ENCODE measurements around the gene FAM78B. TPM values are rescaled to one million over a fixed set of nuclear protein-coding genes. Genes with fewer than 3 reads are reported as not detected.

The FAM78B gene
- 10 to 100 TPM in 1 of 2 donors, 1 to 10 TPM in 1; 6.0 to 11.9 TPM for total RNA-seq
- long read RNA-seq, partial matches to known transcripts: 0 of 1 reads
- long read RNA-seq, other reads (novel, unspliced or antisense): 1 of 1 reads

- peak; percentile 93 to 95 for ATAC-seq
- DNase-seq: peak; percentile 83
- intact Hi-C loops (cut with DNase I): loop anchor here in 1 of 2 donors (10.0 kb wide), 2 partner anchors 142 to 268 kb away; no protein-coding TSS in a partner anchor
These were observed at the start of gene FAM78B for GRCh38 chr1:166166698-166167571. TSS of gene FAM78B (minus strand) at chr1:166167001. CDS start at chr1:166166248, 753 bp downstream.

- ATAC-seq: no peak
- DNase-seq: no peak
- intact Hi-C loops (cut with DNase I): no loop called here
These were observed 35.7 kb upstream of the FAM78B start for GRCh38 chr1:166202546-166202945.

- ATAC-seq (no peak), DNase-seq (no peak)
- intact Hi-C loops (cut with DNase I): no loop called here
These were observed 33.9 kb upstream of the FAM78B start for GRCh38 chr1:166200743-166201142.

GRCh38 chr1:166197597-166197996, 30.8 kb upstream of the FAM78B start:
- intact Hi-C loops (cut with DNase I): no loop called here
- peak; percentile 19 to 96 for ATAC-seq

GRCh38 chr1:166197141-166197540, 30.3 kb upstream of the FAM78B start:
- intact Hi-C loops (cut with DNase I): no loop called here
- ATAC-seq (peak in 1 of 2 donors; percentile 93), DNase-seq (no peak)

More at GRCh38 chr1:166197597-166197996, 30.8 kb upstream of the FAM78B start:
- no peak for DNase-seq

GRCh38 chr1:166193057-166193698, 26.4 kb upstream of the FAM78B start:
- DNase-seq (no peak), ATAC-seq (no peak)
- intact Hi-C loops (cut with DNase I): no loop called here

GRCh38 chr1:166190400-166190799, 23.6 kb upstream of the FAM78B start:
- ATAC-seq: no peak
- DNase-seq: no peak
- intact Hi-C loops (cut with DNase I): no loop called here

- no peak for DNase-seq
- no peak for ATAC-seq
- intact Hi-C loops (cut with DNase I): no loop called here
These were observed 22.3 kb upstream of the FAM78B start for GRCh38 chr1:166189126-166189525.

GRCh38 chr1:166185526-166185925, 18.7 kb upstream of the FAM78B start:
- ATAC-seq: no peak
- intact Hi-C loops (cut with DNase I): no loop called here
- no peak for DNase-seq

- DNase-seq (no peak), ATAC-seq (peak in 1 of 2 donors; percentile 91)
- intact Hi-C loops (cut with DNase I): no loop called here
These were observed 18.1 kb upstream of the FAM78B start for GRCh38 chr1:166184897-166185296.

GRCh38 chr1:166184012-166184411, 17.2 kb upstream of the FAM78B start:
- no peak for ATAC-seq
- DNase-seq: no peak
- intact Hi-C loops (cut with DNase I): no loop called here

- intact Hi-C loops (cut with DNase I): no loop called here
- ATAC-seq (no peak), DNase-seq (no peak)
These were observed 15.5 kb upstream of the FAM78B start for GRCh38 chr1:166182281-166182680.

- intact Hi-C loops (cut with DNase I): no loop called here
- DNase-seq: no peak
These were observed 9.6 kb upstream of the FAM78B start for GRCh38 chr1:166176416-166176815.

GRCh38 chr1:166175032-166175431, 8.2 kb upstream of the FAM78B start:
- no peak for ATAC-seq
- no peak for DNase-seq
- intact Hi-C loops (cut with DNase I): no loop called here

More at GRCh38 chr1:166176416-166176815, 9.6 kb upstream of the FAM78B start:
- ATAC-seq: no peak

GRCh38 chr1:166174108-166174507, 7.3 kb upstream of the FAM78B start:
- intact Hi-C loops (cut with DNase I): no loop called here
- ATAC-seq: peak; percentile 63 to 82
- DNase-seq: peak; percentile 78

GRCh38 chr1:166172106-166172505, 5.3 kb upstream of the FAM78B start:
- DNase-seq: no peak
- intact Hi-C loops (cut with DNase I): no loop called here
- no peak for ATAC-seq

- DNase-seq: no peak
- intact Hi-C loops (cut with DNase I): no loop called here
- no peak for ATAC-seq
These were observed 3.9 kb upstream of the FAM78B start for GRCh38 chr1:166170726-166171125.

GRCh38 chr1:166170075-166170474, 3.3 kb upstream of the FAM78B start:
- intact Hi-C loops (cut with DNase I): no loop called here
- DNase-seq: no peak
- ATAC-seq: no peak

GRCh38 chr1:166169182-166169581, 2.4 kb upstream of the FAM78B start:
- ATAC-seq (no peak), DNase-seq (no peak)
- intact Hi-C loops (cut with DNase I): loop anchor here in 1 of 2 donors (10.0 kb wide), 2 partner anchors 144 to 266 kb away; no protein-coding TSS in a partner anchor

- intact Hi-C loops (cut with DNase I): loop anchor here in 1 of 2 donors (10.0 kb wide), 2 partner anchors 143 to 267 kb away; no protein-coding TSS in a partner anchor
- DNase-seq (no peak), ATAC-seq (no peak)
These were observed 748 bp upstream of the FAM78B start for GRCh38 chr1:166167572-166167925.
